Measurements from ENCODE around the gene SLAMF8.
A peak's percentile ranks its signal among the peaks of the same experiment; 100 is the strongest.

The SLAMF8 gene

DNA sequence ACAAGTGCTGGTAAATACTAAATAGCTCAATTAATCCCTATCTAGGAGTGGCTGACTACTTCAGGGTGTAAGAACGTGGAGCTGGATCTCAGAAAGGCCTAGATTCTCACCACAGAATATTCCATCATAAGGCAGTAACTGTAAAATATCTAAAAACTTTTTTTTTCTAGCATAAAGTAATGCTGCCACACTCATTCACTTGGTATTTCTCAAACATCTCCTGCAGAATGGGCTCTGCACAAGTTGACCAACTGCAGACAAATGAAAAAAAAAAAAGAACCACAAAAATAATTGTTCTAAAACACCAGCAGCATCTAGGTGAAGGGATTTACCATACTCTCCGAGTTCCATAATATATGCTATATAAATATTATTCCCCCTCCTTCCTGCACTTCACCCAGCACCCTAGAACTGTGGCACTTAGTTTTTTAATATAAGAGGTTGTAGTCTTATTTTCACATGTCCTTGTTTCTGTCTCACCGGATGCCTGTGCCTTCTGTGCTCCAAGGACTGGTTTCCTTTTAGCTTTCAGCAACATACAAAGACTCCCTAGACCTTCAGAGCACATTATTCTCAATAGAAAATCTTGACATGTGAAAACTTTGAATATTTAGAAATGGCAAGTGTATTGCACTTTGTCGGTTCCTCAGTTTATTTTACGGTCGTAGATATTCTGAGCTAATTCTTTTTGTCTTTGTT lies 26.9 kb downstream of the SLAMF8 start:
- no peaks in the 10 kb centered on the region for H3K27me3 ChIP-seq
- H3K4me1 ChIP-seq = no peaks in the 10 kb centered on the region; the same call in 1 of the 2 replicates
- no peak for DNase-seq
- no peaks in the 10 kb centered on the region for H3K9me3 ChIP-seq
- TF ChIP-seq, protein P1, sequence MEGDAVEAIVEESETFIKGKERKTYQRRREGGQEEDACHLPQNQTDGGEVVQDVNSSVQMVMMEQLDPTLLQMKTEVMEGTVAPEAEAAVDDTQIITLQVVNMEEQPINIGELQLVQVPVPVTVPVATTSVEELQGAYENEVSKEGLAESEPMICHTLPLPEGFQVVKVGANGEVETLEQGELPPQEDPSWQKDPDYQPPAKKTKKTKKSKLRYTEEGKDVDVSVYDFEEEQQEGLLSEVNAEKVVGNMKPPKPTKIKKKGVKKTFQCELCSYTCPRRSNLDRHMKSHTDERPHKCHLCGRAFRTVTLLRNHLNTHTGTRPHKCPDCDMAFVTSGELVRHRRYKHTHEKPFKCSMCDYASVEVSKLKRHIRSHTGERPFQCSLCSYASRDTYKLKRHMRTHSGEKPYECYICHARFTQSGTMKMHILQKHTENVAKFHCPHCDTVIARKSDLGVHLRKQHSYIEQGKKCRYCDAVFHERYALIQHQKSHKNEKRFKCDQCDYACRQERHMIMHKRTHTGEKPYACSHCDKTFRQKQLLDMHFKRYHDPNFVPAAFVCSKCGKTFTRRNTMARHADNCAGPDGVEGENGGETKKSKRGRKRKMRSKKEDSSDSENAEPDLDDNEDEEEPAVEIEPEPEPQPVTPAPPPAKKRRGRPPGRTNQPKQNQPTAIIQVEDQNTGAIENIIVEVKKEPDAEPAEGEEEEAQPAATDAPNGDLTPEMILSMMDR (IDR thresholded peaks at IDR 0.05; ENCODE audit: low read depth, low read length) = no peak
- no peaks in the 10 kb centered on the region for H3K36me3 ChIP-seq
- H3K4me3 ChIP-seq (ENCODE audit: low read depth, low read length) = peak overlapping the region; percentile 72

DNA sequence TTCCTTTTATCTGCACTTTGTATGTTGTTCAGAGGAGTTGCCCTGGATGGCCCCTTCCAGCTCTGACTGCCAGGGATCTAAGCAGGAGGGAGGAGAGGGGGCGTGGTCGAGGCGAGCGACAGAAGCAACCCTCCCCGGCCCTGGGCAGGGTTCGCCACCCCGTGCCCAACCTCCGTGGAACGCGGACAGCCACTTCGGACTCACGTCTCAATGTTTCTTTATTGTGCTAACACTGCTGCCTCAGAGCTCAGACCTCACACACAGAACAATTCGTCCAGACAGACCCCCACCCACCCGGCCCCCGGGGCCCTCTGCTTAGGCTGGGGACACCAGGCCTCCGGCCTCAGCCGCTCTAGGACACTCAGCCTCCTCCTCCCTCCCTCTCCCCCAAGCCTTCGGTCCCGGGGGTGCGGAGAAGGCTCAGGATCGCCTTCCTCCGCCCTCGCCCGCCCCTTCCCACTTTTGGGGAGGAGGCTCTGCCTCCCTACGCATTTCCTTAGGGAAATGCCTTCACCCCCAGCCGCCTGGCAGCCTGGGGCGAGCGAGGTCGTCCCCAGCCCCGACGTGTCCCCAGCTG lies 27.5 kb downstream of the SLAMF8 start:
- peak overlapping the region; percentile 72 for H3K4me3 ChIP-seq (ENCODE audit: low read depth, low read length)
- H3K36me3 ChIP-seq = no peaks in the 10 kb centered on the region
- no peaks in the 10 kb centered on the region; the same call in 1 of the 2 replicates for H3K4me1 ChIP-seq
- H3K27me3 ChIP-seq = no peaks in the 10 kb centered on the region
- peak; percentile 66 for DNase-seq
- no peaks in the 10 kb centered on the region for H3K9me3 ChIP-seq
- TF ChIP-seq, protein P1 (IDR thresholded peaks at IDR 0.05; ENCODE audit: low read depth, low read length) = no peak

- H3K9me3 ChIP-seq = no peaks in the 10 kb centered on the region
Measured at GRCh38 chr1:159854693-159855192, 28.1 kb downstream of the SLAMF8 start.

DNA sequence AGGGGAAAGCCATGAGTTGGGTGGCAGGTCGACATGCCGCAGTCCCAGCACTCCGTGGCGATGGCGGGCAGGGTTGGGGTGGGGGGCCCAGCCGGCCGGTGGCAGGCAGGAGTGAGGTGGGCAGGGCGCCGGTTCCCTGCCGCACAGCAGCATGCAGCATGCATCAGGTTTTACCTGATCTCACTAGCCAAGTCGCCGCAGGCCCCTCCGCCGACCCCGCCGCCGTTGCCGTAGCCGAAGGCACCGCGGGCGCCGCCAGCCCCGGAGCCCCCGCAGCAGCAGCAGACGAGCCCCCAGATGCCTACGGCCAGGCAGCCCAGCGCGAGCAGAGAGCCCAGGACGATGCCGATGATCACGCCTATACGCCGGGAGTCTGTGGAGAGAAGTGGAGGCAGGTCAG lies 29.0 kb downstream of the SLAMF8 start:
- TF ChIP-seq, protein P1 (IDR thresholded peaks at IDR 0.05; ENCODE audit: low read depth, low read length) = no peak
- Histone ChIP-seq H3K9me3 (no peaks in the 10 kb centered on the region), H3K4me3 (ENCODE audit: low read depth, low read length) (no peak overlapping the region), H3K36me3 (no peaks in the 10 kb centered on the region), H3K27me3 (no peaks in the 10 kb centered on the region), H3K4me1 (peaks cover 14% of the 10 kb centered on the region)
- DNase-seq = no peak

More at GRCh38 chr1:159854693-159855192, 28.1 kb downstream of the SLAMF8 start:
- peak overlapping the region; percentile 72 for H3K4me3 ChIP-seq (ENCODE audit: low read depth, low read length)
- peaks cover 4% of the 10 kb centered on the region for H3K4me1 ChIP-seq
- H3K27me3 ChIP-seq = no peaks in the 10 kb centered on the region
- TF ChIP-seq, protein P1 (IDR thresholded peaks at IDR 0.05; ENCODE audit: low read depth, low read length) = no peak
- no peaks in the 10 kb centered on the region for H3K36me3 ChIP-seq
- DNase-seq = peak; percentile 82

GRCh38 chr1:159856576-159856975 lies 29.9 kb downstream of the SLAMF8 start:
- Histone ChIP-seq H3K4me3 (ENCODE audit: low read depth, low read length) (no peak overlapping the region), H3K27me3 (no peaks in the 10 kb centered on the region), H3K9me3 (no peaks in the 10 kb centered on the region), H3K36me3 (no peaks in the 10 kb centered on the region), H3K4me1 (peaks cover 17% of the 10 kb centered on the region)
- DNase-seq = no peak
- TF ChIP-seq, protein P1 (IDR thresholded peaks at IDR 0.05; ENCODE audit: low read depth, low read length) = no peak

DNA sequence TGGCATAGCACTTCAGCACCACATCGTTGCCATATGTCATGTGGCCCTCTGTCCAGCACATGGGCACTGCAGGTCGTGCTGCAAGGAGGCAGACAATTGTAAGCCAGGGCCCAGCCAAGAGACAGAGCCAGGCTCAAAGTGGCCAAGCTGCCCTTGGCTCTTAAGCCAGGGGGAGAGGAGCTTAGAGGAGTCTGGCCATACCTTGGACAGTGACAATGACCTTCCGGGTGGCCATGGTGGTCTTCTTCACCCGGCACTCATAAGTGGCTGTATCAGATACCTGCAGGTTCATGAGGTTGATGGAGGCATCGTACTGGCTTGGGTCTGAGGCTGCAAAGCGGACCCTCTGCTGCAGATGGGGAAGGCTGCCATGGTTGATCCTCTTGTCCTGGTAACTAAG lies 31.2 kb downstream of the SLAMF8 start:
- TF ChIP-seq, protein P1 (IDR thresholded peaks at IDR 0.05; ENCODE audit: low read depth, low read length) = no peak
- Histone ChIP-seq H3K4me1 (peaks cover 17% of the 10 kb centered on the region), H3K4me3 (ENCODE audit: low read depth, low read length) (no peak overlapping the region), H3K36me3 (no peaks in the 10 kb centered on the region), H3K27me3 (no peaks in the 10 kb centered on the region), H3K9me3 (no peaks in the 10 kb centered on the region)
- no peak for DNase-seq
